ENCODE data around the gene TRPV3.
"Not testable (repeated sequence)": the region's sequence is repeated elsewhere in the genome, so short reads cannot be mapped to it uniquely, and the experiment has no call there.

TRPV3 gene

GRCh38 chr17:3471599-3471998, 86.0 kb downstream of the TRPV3 start, which contains the start of gene SPATA22:
Gene SPATA22 (minus strand): TSS chr17:3471819. CDS start chr17:3469325, 2,494 bp downstream.
- Histone ChIP-seq H3K9me3 (ENCODE audit: low read length) (no peaks in the 10 kb centered on the region), H3K9ac (ENCODE audit: low read length) (no peak within 1 kb of the TSS), H3K4me1 (ENCODE audit: insufficient read depth, low read length, severe bottlenecking) (no peaks in the 10 kb centered on the region), H3K27ac (ENCODE audit: low read depth, low read length, poor library complexity, severe bottlenecking) (no peak within 1 kb of the TSS), H4K20me1 (ENCODE audit: insufficient read depth, low read length) (no peaks in the 10 kb centered on the region), H3K9me2 (ENCODE audit: low read depth, low read length) (no peaks in the 10 kb centered on the region), H3K36me3 (ENCODE audit: insufficient read depth, low read length) (no peaks in the 10 kb centered on the region), H3K4me3 (ENCODE audit: low read depth, low read length, poor library complexity, severe bottlenecking) (no peak within 1 kb of the TSS), H3F3A (ENCODE audit: insufficient read depth, low read length) (no peaks in the 10 kb centered on the region), H3K4me2 (ENCODE audit: low read length) (no peak within 1 kb of the TSS), H3K27me3 (ENCODE audit: insufficient read depth, low read length) (no peaks in the 10 kb centered on the region), H3K79me2 (ENCODE audit: insufficient read depth, low read length) (no peaks in the 10 kb centered on the region), H2AFZ (ENCODE audit: low read length) (no peak within 1 kb of the TSS)
- TF ChIP-seq CTCF (IDR thresholded peaks at IDR 0.05; ENCODE audit: low read length) (no peak), EZH2 (IDR thresholded peaks at IDR 0.05; ENCODE audit: borderline replicate concordance, low read length) (no peak)

- Histone ChIP-seq H3K4me3 (ENCODE audit: low read depth, low read length, poor library complexity, severe bottlenecking) (no peak overlapping the region), H3K4me1 (ENCODE audit: insufficient read depth, low read length, severe bottlenecking) (no peaks in the 10 kb centered on the region), H3F3A (ENCODE audit: insufficient read depth, low read length) (no peaks in the 10 kb centered on the region), H3K36me3 (ENCODE audit: insufficient read depth, low read length) (no peaks in the 10 kb centered on the region), H3K79me2 (ENCODE audit: insufficient read depth, low read length) (no peaks in the 10 kb centered on the region), H4K20me1 (ENCODE audit: insufficient read depth, low read length) (no peaks in the 10 kb centered on the region), H3K4me2 (ENCODE audit: low read length) (no peak overlapping the region), H3K9me3 (ENCODE audit: low read length) (no peaks in the 10 kb centered on the region), H3K9me2 (ENCODE audit: low read depth, low read length) (no peaks in the 10 kb centered on the region), H3K27me3 (ENCODE audit: insufficient read depth, low read length) (no peaks in the 10 kb centered on the region), H3K9ac (ENCODE audit: low read length) (no peak overlapping the region), H2AFZ (ENCODE audit: low read length) (no peak overlapping the region), H3K27ac (ENCODE audit: low read depth, low read length, poor library complexity, severe bottlenecking) (no peak overlapping the region)
- TF ChIP-seq EZH2 (IDR thresholded peaks at IDR 0.05; ENCODE audit: borderline replicate concordance, low read length): no peak
- TF ChIP-seq CTCF (IDR thresholded peaks at IDR 0.05; ENCODE audit: low read length): no peak
Measured at GRCh38 chr17:3469529-3469928, 88.1 kb downstream of the TRPV3 start.

GRCh38 chr17:3466355-3466754, 91.3 kb downstream of the TRPV3 start:
- not testable (repeated sequence) for H3K9me2 ChIP-seq (ENCODE audit: low read depth, low read length); H4K20me1 ChIP-seq (ENCODE audit: insufficient read depth, low read length); H3K36me3 ChIP-seq (ENCODE audit: insufficient read depth, low read length); H3K9me3 ChIP-seq (ENCODE audit: low read length); H3K4me2 ChIP-seq (ENCODE audit: low read length); H3K4me3 ChIP-seq (ENCODE audit: low read depth, low read length, poor library complexity, severe bottlenecking); H3F3A ChIP-seq (ENCODE audit: insufficient read depth, low read length); H3K27me3 ChIP-seq (ENCODE audit: insufficient read depth, low read length); H3K27ac ChIP-seq (ENCODE audit: low read depth, low read length, poor library complexity, severe bottlenecking); H3K79me2 ChIP-seq (ENCODE audit: insufficient read depth, low read length); H3K4me1 ChIP-seq (ENCODE audit: insufficient read depth, low read length, severe bottlenecking); H3K9ac ChIP-seq (ENCODE audit: low read length); H2AFZ ChIP-seq (ENCODE audit: low read length)
